ENCODE results near the gene TMEM145. TPM values are rescaled to one million over a fixed set of nuclear protein-coding genes. Genes with fewer than 3 reads are reported as not detected.

The TMEM145 gene
- polyA plus RNA-seq, 1 donor (not counting 4 experiments of a cell fraction or from before 2014, with no cell fraction given), result not detected

GRCh38 chr19:42368765-42369164, 55.7 kb downstream of the TMEM145 start:
- no peak overlapping the region for H3K4me3 ChIP-seq (ENCODE audit: control insufficient read depth in 2 of 3, extremely low read depth in 1 of 3, insufficient read depth in 2 of 3, low read depth in 1 of 3, low read length in 3 of 3)
- TF ChIP-seq CTCF (optimal IDR thresholded peaks at IDR 0.05 in 1 of 3, IDR thresholded peaks at IDR 0.05 in 1 of 3, conservative IDR thresholded peaks at IDR 0.05 in 1 of 3; ENCODE audit: extremely low read depth in 1 of 3, insufficient read depth in 2 of 3, low read length in 3 of 3), result no peak
- TF ChIP-seq EZH2 (IDR thresholded peaks at IDR 0.05; ENCODE audit: low read length), result no peak
- no peak for FAIRE-seq
- no peaks in the 10 kb centered on the region for H3K9me3 ChIP-seq (ENCODE audit: control insufficient read depth, low read depth, low read length)
- no peaks in the 10 kb centered on the region for H3K9me1 ChIP-seq (ENCODE audit: control insufficient read depth, extremely low read depth, insufficient read depth, low read length)
- H3K36me3 ChIP-seq (ENCODE audit: control insufficient read depth in 2 of 2, extremely low read depth in 1 of 2, insufficient read depth in 2 of 2, low read length in 2 of 2), result peaks cover 0 to 5% of the 10 kb centered on the region in 2 experiments
- H3K27me3 ChIP-seq (ENCODE audit: control insufficient read depth, extremely low read depth, insufficient read depth, low read length), result no peaks in the 10 kb centered on the region
- dilution Hi-C loops (cut with MboI; ENCODE audit: extremely low pct_ligation_motif_present, low sequenced_read_pairs), result no loop called here
- no peaks in the 10 kb centered on the region for H3K79me2 ChIP-seq (ENCODE audit: control insufficient read depth, insufficient read depth, low read length)
- no peaks in the 10 kb centered on the region for H4K20me1 ChIP-seq (ENCODE audit: control insufficient read depth, extremely low read depth, insufficient read depth, low read length)
- no peak for DNase-seq (ENCODE audit: low read depth, low spot score)
- no peak overlapping the region for H3K4me2 ChIP-seq (ENCODE audit: control insufficient read depth, extremely low read depth, insufficient read depth, low read depth, low read length)
- H3K9ac ChIP-seq (ENCODE audit: control insufficient read depth, extremely low read depth, insufficient read depth, low read length), result no peak overlapping the region
- H3K27ac ChIP-seq (ENCODE audit: control insufficient read depth, insufficient read depth, low read length), result no peak overlapping the region
- no peaks in the 10 kb centered on the region for H3K4me1 ChIP-seq (ENCODE audit: control insufficient read depth, extremely low read depth, insufficient read depth, low read length)
- H2AFZ ChIP-seq (ENCODE audit: control insufficient read depth, low read length), result no peak overlapping the region

GRCh38 chr19:42369433-42370067, 56.4 kb downstream of the TMEM145 start:
- Histone ChIP-seq H3K36me3 (ENCODE audit: control insufficient read depth in 2 of 2, extremely low read depth in 1 of 2, insufficient read depth in 2 of 2, low read length in 2 of 2) (peaks cover 0 to 5% of the 10 kb centered on the region in 2 experiments), H3K9me3 (ENCODE audit: control insufficient read depth, low read depth, low read length) (no peaks in the 10 kb centered on the region), H3K79me2 (ENCODE audit: control insufficient read depth, insufficient read depth, low read length) (no peaks in the 10 kb centered on the region), H3K27ac (ENCODE audit: control insufficient read depth, insufficient read depth, low read length) (no peak overlapping the region), H3K4me3 (ENCODE audit: control insufficient read depth in 2 of 3, extremely low read depth in 1 of 3, insufficient read depth in 2 of 3, low read depth in 1 of 3, low read length in 3 of 3) (no peak overlapping the region), H4K20me1 (ENCODE audit: control insufficient read depth, extremely low read depth, insufficient read depth, low read length) (no peaks in the 10 kb centered on the region), H3K9ac (ENCODE audit: control insufficient read depth, extremely low read depth, insufficient read depth, low read length) (no peak overlapping the region), H3K9me1 (ENCODE audit: control insufficient read depth, extremely low read depth, insufficient read depth, low read length) (no peaks in the 10 kb centered on the region), H2AFZ (ENCODE audit: control insufficient read depth, low read length) (no peak overlapping the region), H3K27me3 (ENCODE audit: control insufficient read depth, extremely low read depth, insufficient read depth, low read length) (no peaks in the 10 kb centered on the region), H3K4me2 (ENCODE audit: control insufficient read depth, extremely low read depth, insufficient read depth, low read depth, low read length) (no peak overlapping the region), H3K4me1 (ENCODE audit: control insufficient read depth, extremely low read depth, insufficient read depth, low read length) (no peaks in the 10 kb centered on the region)
- DNase-seq (ENCODE audit: low read depth, low spot score) (no peak), FAIRE-seq (no peak)
- dilution Hi-C loops (cut with MboI; ENCODE audit: extremely low pct_ligation_motif_present, low sequenced_read_pairs), result no loop called here
- TF ChIP-seq EZH2 (IDR thresholded peaks at IDR 0.05; ENCODE audit: low read length), result no peak
- TF ChIP-seq CTCF (optimal IDR thresholded peaks at IDR 0.05 in 1 of 3, IDR thresholded peaks at IDR 0.05 in 1 of 3, conservative IDR thresholded peaks at IDR 0.05 in 1 of 3; ENCODE audit: extremely low read depth in 1 of 3, insufficient read depth in 2 of 3, low read length in 3 of 3), result no peak

All from keratinocyte (primary cell).